BE2C (cell line): ENCODE data around the gene METRNL.

Experiments
- DNase-seq: peaks from one replicate; pipeline ENCODE4 v3.0.0-alpha.2; 2020
- H3K27me3 ChIP-seq: fragments of 250-450 bp; sonication (Bioruptor Pico); 2 replicates; pipeline ENCODE4 v1.5.1; 2020; ENCODE audit warnings: mild to moderate bottlenecking
- H3K36me3 ChIP-seq: fragments of 250-450 bp; sonication (Bioruptor Pico); 2 replicates; pipeline ENCODE4 v1.5.1; 2020; ENCODE audit warnings: mild to moderate bottlenecking
- H3K4me1 ChIP-seq: fragments of 250-450 bp; sonication (Bioruptor Pico); 2 replicates; pipeline ENCODE4 v1.5.1; 2020
- H3K4me3 ChIP-seq: 2 replicates; pipeline ENCODE4 v1.5.1; 2011; ENCODE audit warnings: low read depth, low read length
- H3K9me3 ChIP-seq: fragments of 250-450 bp; sonication (Bioruptor Pico); 2 replicates; pipeline ENCODE4 v1.5.1; 2020
- TF ChIP-seq, protein P1 (sequence below): IDR thresholded peaks from 2 replicates; pipeline ENCODE4 v1.5.1; 2012; ENCODE audit warnings: mild to moderate bottlenecking, low read depth, low read length

Gene METRNL

DNA sequence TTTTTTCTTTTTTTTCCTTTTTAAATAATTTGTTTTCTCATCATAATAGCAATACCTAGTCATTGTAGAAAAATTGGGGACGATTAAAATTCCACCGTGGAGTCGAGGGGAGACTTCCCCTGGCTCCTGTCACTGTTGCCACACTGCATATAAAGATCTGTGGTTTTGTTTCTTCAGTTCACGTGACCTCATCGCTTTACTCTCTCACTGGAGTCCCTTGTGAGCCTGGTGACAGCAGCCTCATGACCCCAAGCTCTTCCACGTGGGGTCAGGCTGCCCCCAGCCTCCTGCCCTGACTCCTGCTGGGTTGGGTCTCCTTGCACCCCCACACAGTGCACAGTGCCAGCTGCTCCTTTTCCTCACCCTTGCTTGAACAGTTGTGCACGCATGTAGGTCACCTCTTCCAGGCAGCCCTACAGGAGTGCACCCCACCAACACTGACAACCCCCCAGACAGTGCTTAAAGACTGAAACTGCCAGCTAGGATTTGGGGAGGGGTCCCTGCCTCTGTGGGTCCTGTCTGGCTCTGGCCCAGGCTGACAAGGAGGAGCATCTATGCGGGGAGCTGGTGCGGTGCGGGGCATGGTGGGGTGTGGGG, 7.3 kb upstream of the METRNL start:
- Histone ChIP-seq H3K4me1 (no peaks in the 10 kb centered on the region), H3K9me3 (no peaks in the 10 kb centered on the region), H3K27me3 (no peaks in the 10 kb centered on the region; the same call in 1 of the 2 replicates), H3K4me3 (no peak overlapping the region), H3K36me3 (no peaks in the 10 kb centered on the region)
- TF ChIP-seq, protein P1, sequence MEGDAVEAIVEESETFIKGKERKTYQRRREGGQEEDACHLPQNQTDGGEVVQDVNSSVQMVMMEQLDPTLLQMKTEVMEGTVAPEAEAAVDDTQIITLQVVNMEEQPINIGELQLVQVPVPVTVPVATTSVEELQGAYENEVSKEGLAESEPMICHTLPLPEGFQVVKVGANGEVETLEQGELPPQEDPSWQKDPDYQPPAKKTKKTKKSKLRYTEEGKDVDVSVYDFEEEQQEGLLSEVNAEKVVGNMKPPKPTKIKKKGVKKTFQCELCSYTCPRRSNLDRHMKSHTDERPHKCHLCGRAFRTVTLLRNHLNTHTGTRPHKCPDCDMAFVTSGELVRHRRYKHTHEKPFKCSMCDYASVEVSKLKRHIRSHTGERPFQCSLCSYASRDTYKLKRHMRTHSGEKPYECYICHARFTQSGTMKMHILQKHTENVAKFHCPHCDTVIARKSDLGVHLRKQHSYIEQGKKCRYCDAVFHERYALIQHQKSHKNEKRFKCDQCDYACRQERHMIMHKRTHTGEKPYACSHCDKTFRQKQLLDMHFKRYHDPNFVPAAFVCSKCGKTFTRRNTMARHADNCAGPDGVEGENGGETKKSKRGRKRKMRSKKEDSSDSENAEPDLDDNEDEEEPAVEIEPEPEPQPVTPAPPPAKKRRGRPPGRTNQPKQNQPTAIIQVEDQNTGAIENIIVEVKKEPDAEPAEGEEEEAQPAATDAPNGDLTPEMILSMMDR: no peak
- DNase-seq: no peak

DNA sequence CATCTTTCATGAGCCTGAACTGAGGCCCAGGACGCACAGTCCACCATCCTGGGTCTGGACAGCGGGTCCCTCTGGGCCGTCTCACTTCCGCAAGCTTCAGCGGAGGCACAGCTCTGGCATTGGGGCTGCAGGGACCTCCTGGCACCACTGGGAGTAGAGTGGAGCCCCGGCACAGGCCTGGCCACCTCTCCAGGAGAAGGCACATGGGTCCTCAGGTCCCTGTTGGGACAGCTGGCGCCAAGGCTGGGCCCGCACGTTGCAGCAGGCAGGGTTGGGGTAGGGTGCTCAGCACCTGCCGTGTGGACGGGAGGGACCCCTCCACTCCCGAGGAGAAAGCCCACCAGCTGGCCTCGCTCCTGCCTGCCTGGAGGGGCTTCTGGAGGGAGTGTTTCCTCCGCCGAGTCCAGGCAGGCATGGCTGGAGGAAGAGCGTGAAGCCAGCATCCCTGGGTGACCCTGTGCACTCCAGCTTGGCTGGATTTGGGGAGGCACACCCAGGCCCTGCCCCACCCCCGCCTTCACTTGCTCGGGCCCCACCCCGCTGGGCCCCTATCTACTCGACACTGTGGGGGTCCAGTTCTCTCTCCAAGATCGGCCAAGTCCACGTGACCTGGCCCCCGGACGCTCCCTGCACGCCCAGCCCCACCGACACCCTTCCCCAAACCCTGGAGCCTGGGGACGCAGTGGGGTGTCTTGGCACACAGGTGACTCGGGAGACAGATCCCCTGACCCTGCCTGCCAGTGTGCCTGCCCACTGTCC, 6.6 kb upstream of the METRNL start:
- H3K4me3 ChIP-seq: no peak overlapping the region
- DNase-seq: no peak
- no peaks in the 10 kb centered on the region for H3K9me3 ChIP-seq
- TF ChIP-seq, protein P1: no peak
- no peaks in the 10 kb centered on the region for H3K36me3 ChIP-seq
- H3K4me1 ChIP-seq: no peaks in the 10 kb centered on the region
- H3K27me3 ChIP-seq: no peaks in the 10 kb centered on the region; the same call in 1 of the 2 replicates

DNA sequence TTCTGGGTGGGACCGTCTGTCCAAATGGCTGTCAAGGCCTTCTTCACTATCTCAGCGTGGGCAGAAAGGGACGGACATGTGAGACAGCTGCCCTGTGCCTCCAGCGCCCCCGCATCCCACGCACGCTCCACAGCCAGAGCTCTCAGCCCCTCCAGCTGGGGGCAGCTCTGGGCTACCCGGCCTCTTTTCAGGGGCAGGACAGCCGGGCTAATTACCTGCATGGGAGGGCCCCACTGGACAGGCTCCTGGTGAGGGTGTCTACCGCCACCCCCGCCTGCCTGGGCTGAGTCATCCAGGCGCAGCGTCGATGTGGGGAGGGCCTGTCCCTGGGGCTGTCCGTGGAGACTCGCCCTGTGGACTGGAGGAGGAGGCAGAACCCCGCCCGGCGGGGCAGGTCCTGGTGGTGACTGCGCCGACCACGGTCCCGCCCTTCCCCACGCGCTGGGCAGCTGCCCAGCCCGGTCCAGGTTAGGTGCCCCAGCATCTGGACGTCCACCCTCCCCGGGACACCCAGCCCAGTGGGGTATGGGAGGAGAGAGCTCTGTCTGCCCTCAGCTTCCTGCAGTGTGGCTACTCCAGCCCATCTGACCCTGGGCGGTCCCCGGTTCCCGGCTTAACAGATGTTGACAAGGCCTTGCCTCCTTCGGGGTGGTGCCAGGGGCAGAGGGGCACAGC, 5.9 kb upstream of the METRNL start:
- no peak for DNase-seq
- no peaks in the 10 kb centered on the region for H3K9me3 ChIP-seq
- H3K4me3 ChIP-seq: no peak overlapping the region
- no peaks in the 10 kb centered on the region for H3K4me1 ChIP-seq
- TF ChIP-seq, protein P1: no peak
- peaks cover 6% of the 10 kb centered on the region for H3K27me3 ChIP-seq
- no peaks in the 10 kb centered on the region for H3K36me3 ChIP-seq

DNA sequence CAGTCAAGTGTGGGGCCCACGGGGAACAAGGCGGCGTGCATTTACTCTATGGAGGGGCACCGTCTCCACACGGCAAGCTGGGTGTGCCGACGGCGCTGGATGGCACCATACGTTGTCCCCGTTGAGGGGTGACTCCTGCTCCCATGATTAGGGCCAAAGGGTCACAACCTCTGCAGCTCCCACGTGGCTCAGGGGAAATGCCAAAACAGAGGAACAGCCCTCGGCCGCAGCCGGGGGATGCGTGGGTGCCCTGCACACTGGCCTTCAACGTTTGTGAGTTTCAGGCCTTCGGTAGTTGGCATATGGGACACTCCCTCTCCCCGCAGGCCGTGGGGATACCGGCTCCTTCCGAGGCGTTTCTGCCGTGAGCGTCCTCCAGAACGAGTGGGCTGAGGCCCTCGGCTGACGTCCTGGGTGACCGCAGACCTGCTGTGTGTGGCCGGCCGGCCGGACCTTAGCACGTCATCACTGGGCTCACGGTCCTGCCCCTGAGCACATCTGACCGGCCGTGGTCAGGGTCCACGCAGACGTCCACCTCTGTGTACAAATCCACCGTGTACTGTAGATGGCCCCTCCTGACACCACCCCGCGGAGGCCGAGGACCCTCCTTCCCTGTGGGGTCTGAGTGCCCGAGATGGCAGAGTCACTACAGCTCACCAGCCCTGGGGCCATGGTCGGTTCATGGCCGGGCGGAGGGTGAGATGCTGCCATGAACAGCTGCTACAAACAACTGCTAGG, 4.8 kb upstream of the METRNL start:
- Histone ChIP-seq H3K36me3 (no peaks in the 10 kb centered on the region), H3K4me3 (no peak overlapping the region), H3K9me3 (no peaks in the 10 kb centered on the region), H3K27me3 (peaks cover 13% of the 10 kb centered on the region), H3K4me1 (no peaks in the 10 kb centered on the region)
- DNase-seq: no peak
- TF ChIP-seq, protein P1: no peak

DNA sequence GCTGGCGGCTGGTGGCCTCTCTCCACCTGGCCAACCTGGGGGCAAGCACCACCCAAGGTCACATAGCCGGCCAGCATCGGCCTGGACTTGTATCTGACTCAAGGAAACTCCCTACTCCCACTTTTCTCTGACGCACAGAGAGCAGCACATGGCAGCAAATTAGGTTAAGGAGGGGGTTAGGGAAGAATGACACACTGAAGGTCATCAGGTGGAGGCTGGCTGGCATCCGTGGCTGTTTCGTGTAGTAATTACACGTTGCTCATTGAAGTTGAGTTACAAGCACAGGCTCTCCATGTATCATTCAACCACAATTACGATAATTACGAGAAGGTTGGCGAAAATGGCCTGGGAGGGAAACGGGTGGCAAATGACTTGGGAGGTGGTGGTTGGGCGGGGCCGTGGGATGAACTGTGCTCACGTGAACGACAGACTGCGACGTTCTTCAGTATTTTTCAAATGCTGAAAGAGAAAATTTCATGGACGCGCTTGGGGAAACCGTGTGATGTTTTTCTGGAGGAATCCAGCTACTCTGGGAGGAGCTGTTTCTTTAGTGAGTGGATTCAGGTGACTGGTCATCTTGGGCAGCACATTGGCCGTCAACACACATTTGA, 4.0 kb upstream of the METRNL start:
- no peak for DNase-seq
- no peak overlapping the region for H3K4me3 ChIP-seq
- no peaks in the 10 kb centered on the region for H3K36me3 ChIP-seq
- H3K4me1 ChIP-seq: no peaks in the 10 kb centered on the region
- H3K27me3 ChIP-seq: peaks cover 17% of the 10 kb centered on the region
- no peaks in the 10 kb centered on the region for H3K9me3 ChIP-seq
- TF ChIP-seq, protein P1: no peak
